Epithelial cell of proximal tubule (primary cell): ENCODE measurements around the gene FHIT. TPM values are rescaled to one million over a fixed set of nuclear protein-coding genes. Genes with fewer than 3 reads are reported as not detected.

ENCODE experiments used
- DNase-seq: peaks from one replicate; pipeline ENCODE4 v3.0.0-alpha.2; 2011; ENCODE audit warnings: low read depth
- H3K4me3 ChIP-seq: 2 replicates; pipeline ENCODE4 v1.5.1; 2011; ENCODE audit warnings: low read depth, mild to moderate bottlenecking, low read length
- CTCF ChIP-seq: conservative IDR thresholded peaks from 2 replicates; pipeline ENCODE4 v1.5.1; 2012; ENCODE audit warnings: low read depth, mild to moderate bottlenecking, low read length
- total RNA-seq: library from RNA; depleted of rRNA; stranded (reverse); fragments of >200 nt; gene quantifications from 2 replicates; pipeline ENCODE4 v1.2.3, GENCODE V29; 2015

The FHIT gene
- total RNA-seq, 1 donor from 2014 or later, result 3.7 TPM

DNA sequence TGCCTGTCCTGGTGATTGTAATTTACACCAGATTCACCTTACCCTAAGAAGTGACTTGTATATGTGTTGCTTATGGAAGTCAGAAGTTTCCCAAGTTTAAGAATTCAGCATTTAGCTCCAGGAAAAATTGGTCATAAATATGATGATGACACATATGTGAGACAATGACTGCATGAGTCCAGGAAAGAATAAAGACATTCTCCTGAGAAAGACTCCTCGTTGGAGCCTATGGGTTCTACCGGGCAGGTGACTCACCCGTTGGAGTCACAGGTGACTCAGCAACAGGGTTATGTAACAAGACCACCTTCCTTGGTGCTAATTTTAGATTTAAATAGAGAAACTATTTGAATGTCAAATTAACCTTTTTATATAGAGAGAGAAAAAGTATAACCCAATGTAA, 662.4 kb downstream of the FHIT start:
- no peak for DNase-seq
- no peak overlapping the region for H3K4me3 ChIP-seq
- no peak for TF ChIP-seq CTCF

- DNase-seq, result no peak
- TF ChIP-seq CTCF, result no peak
- H3K4me3 ChIP-seq, result no peak overlapping the region
Measured at GRCh38 chr3:60585918-60586317, 665.3 kb downstream of the FHIT start.

GRCh38 chr3:60584250-60584649, 667.0 kb downstream of the FHIT start:
- no peak for TF ChIP-seq CTCF
- no peak for DNase-seq
- H3K4me3 ChIP-seq, result no peak overlapping the region

GRCh38 chr3:60582288-60582687, 669.0 kb downstream of the FHIT start:
- peak; percentile 53 for TF ChIP-seq CTCF
- no peak for DNase-seq
- H3K4me3 ChIP-seq, result no peak overlapping the region

DNA sequence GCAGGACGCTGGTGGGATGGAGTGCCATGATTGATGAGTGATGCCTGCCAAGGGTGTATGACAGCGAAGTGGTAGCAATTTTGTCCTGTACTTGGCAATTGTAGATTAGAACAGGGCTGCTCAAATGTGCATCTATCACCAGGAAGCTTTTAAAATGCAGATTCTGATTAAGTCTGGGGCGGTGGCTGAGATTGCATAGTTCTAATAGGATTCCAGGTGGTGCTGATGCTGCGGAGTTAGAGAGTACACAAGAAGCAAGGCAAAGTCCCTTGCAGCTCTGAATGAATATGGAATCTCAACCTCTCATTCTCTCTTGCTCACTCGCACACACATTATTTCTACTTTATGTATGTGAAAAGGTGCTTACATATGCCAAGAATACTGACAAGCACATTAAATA, 670.4 kb downstream of the FHIT start:
- no peak for DNase-seq
- no peak overlapping the region for H3K4me3 ChIP-seq
- no peak for TF ChIP-seq CTCF

GRCh38 chr3:60579734-60580133, 671.5 kb downstream of the FHIT start:
- no peak for TF ChIP-seq CTCF
- peak; percentile 56 for DNase-seq

GRCh38 chr3:60578936-60579335, 672.3 kb downstream of the FHIT start:
- H3K4me3 ChIP-seq, result no peak overlapping the region
- no peak for TF ChIP-seq CTCF
- no peak for DNase-seq

More at GRCh38 chr3:60579734-60580133, 671.5 kb downstream of the FHIT start:
- no peak overlapping the region for H3K4me3 ChIP-seq
